ENCODE results near the gene WDR4.
"Not testable (repeated sequence)": the region's sequence is repeated elsewhere in the genome, so short reads cannot be mapped to it uniquely, and the experiment has no call there.

The WDR4 gene

DNA sequence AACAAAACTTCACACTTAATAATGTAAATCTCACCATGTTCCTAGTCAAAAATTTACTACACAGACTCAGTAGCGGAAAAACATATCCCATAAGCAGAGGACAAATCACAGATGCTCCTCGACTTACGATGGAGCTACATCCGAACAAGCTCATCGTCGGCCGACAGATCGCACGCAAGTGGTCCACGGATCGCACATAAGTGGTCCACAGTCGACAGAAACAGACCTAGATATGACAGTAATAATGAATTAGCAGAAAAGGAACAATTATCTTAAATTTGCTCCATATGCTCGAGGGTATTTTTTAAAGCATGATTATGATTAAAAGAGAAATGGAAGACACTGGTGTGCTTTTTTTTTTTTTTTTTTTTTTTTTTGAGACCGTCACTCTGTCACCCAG lies 36.3 kb downstream of the WDR4 start:
- H3K4me1 ChIP-seq (ENCODE audit: insufficient read depth, low read length): no peaks in the 10 kb centered on the region

GRCh38 chr21:42841916-42842655 lies 37.3 kb downstream of the WDR4 start:
- H3K9me3 ChIP-seq (ENCODE audit: insufficient read depth, low read depth, low read length); H3K27ac ChIP-seq (ENCODE audit: low read depth, low read length); H3K27me3 ChIP-seq (ENCODE audit: insufficient read depth, low read length); H3K4me1 ChIP-seq (ENCODE audit: insufficient read depth, low read length); H3K4me3 ChIP-seq (ENCODE audit: low read length); H3K9ac ChIP-seq (ENCODE audit: low read depth, low read length): not testable (repeated sequence)
- 96% methylated on average over 16 of the region's 22 CpGs for WGBS
- H3K36me3 ChIP-seq (ENCODE audit: insufficient read depth, low read length): peaks cover 76% of the 10 kb centered on the region

More for the DNA sequence above, 36.3 kb downstream of the WDR4 start:
- Histone ChIP-seq H3K27me3 (ENCODE audit: insufficient read depth, low read length) (no peaks in the 10 kb centered on the region), H3K4me3 (ENCODE audit: low read length) (no peak overlapping the region), H3K9me3 (ENCODE audit: insufficient read depth, low read depth, low read length) (no peaks in the 10 kb centered on the region), H3K36me3 (ENCODE audit: insufficient read depth, low read length) (peaks cover 86% of the 10 kb centered on the region), H3K9ac (ENCODE audit: low read depth, low read length) (no peak overlapping the region), H3K27ac (ENCODE audit: low read depth, low read length) (no peak overlapping the region)
- 93% methylated on average over 14 of the region's 14 CpGs for WGBS

DNA sequence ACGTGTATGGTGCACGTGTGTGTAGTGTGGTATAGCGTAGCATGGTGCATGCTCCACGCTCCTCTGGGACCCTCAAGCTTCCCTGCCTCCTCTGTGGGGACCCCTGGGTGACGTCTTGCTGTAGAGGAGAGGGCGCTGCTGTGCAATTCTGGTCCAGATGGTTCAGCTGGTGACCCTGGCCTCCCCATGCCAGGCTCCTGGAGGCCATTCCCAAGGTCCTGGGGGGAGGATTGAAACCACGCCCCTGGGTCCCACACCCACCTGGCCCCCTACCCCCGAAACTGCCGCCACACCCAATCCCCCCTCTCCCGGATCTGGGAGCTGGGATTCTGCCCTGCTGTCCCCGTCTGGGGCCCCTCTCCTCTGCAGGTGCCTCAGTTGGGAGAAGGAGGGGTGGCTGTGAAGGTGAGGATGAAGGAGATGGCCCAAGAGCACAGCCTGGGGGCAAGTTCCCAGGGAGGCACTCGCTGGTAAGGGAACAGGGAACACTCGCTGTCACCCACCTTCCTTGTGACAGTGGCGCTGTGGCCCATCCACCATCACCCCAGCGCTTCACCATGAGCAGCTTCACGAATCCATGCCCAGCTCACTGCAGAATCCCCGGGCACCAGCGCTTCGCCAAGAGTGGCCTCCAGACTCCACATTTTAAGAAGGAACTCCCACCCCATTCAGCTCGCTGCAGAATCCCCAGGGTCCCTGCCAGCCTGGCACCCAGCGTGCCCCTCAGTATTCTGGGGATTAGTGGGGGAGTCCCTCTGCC lies 38.0 kb downstream of the WDR4 start:
- WGBS: 96% methylated on average over 18 of the region's 21 CpGs
- Histone ChIP-seq H3K27ac (ENCODE audit: low read depth, low read length) (no peak overlapping the region), H3K9me3 (ENCODE audit: insufficient read depth, low read depth, low read length) (no peaks in the 10 kb centered on the region), H3K4me1 (ENCODE audit: insufficient read depth, low read length) (no peaks in the 10 kb centered on the region), H3K27me3 (ENCODE audit: insufficient read depth, low read length) (no peaks in the 10 kb centered on the region), H3K9ac (ENCODE audit: low read depth, low read length) (no peak overlapping the region), H3K4me3 (ENCODE audit: low read length) (no peak overlapping the region), H3K36me3 (ENCODE audit: insufficient read depth, low read length) (peaks cover 70% of the 10 kb centered on the region)

- Histone ChIP-seq H3K4me3 (ENCODE audit: low read length) (no peak overlapping the region), H3K9me3 (ENCODE audit: insufficient read depth, low read depth, low read length) (no peaks in the 10 kb centered on the region), H3K36me3 (ENCODE audit: insufficient read depth, low read length) (peaks cover 62% of the 10 kb centered on the region), H3K27me3 (ENCODE audit: insufficient read depth, low read length) (no peaks in the 10 kb centered on the region), H3K27ac (ENCODE audit: low read depth, low read length) (no peak overlapping the region), H3K9ac (ENCODE audit: low read depth, low read length) (no peak overlapping the region), H3K4me1 (ENCODE audit: insufficient read depth, low read length) (no peaks in the 10 kb centered on the region)
- 96% methylated on average over 14 of the region's 14 CpGs for WGBS
Measured at GRCh38 chr21:42840411-42841155, 38.8 kb downstream of the WDR4 start.

GRCh38 chr21:42839271-42840231 lies 39.8 kb downstream of the WDR4 start:
- H3K9ac ChIP-seq (ENCODE audit: low read depth, low read length): no peak overlapping the region
- no peaks in the 10 kb centered on the region for H3K27me3 ChIP-seq (ENCODE audit: insufficient read depth, low read length)
- H3K9me3 ChIP-seq (ENCODE audit: insufficient read depth, low read depth, low read length): no peaks in the 10 kb centered on the region
- H3K36me3 ChIP-seq (ENCODE audit: insufficient read depth, low read length): peaks cover 52% of the 10 kb centered on the region
- no peak overlapping the region for H3K27ac ChIP-seq (ENCODE audit: low read depth, low read length)
- H3K4me3 ChIP-seq (ENCODE audit: low read length): no peak overlapping the region
- no peaks in the 10 kb centered on the region for H3K4me1 ChIP-seq (ENCODE audit: insufficient read depth, low read length)
- WGBS: 94% methylated on average over 29 of the region's 29 CpGs

DNA sequence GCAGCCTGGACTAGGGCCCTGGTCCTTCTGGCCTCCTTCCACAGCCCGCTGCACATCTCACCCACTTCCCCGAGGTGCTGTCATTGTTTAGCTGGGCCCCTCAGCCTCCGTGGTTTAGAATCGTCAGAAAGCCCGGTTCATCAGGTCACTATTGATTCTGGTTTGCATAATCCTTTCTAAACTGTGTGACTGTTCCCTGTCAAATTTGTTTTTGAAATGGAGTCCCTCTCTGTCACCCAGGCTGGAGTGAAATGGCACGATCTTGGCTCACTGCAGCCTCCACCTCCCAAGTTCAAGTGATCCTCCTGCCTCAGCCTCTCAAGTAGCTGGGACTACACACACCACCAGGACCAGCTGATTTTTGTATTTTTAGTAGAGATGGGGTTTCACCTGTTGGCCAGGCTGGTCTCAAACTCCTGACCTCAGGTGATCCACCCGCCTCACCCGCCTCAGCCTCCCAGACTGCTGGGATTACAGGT lies 41.1 kb downstream of the WDR4 start:
- H3K4me3 ChIP-seq (ENCODE audit: low read length); H3K27me3 ChIP-seq (ENCODE audit: insufficient read depth, low read length); H3K27ac ChIP-seq (ENCODE audit: low read depth, low read length); H3K9ac ChIP-seq (ENCODE audit: low read depth, low read length); H3K9me3 ChIP-seq (ENCODE audit: insufficient read depth, low read depth, low read length); H3K4me1 ChIP-seq (ENCODE audit: insufficient read depth, low read length): not testable (repeated sequence)
- 94% methylated on average over 8 of the region's 8 CpGs for WGBS
- H3K36me3 ChIP-seq (ENCODE audit: insufficient read depth, low read length): peaks cover 42% of the 10 kb centered on the region

GRCh38 chr21:42837421-42838211 lies 41.7 kb downstream of the WDR4 start:
- no peaks in the 10 kb centered on the region for H3K9me3 ChIP-seq (ENCODE audit: insufficient read depth, low read depth, low read length)
- H3K4me3 ChIP-seq (ENCODE audit: low read length): no peak overlapping the region
- 0 out of 2 replicates have a peak, but pooled peaks cover 2% of the 10 kb centered on the region for H3K4me1 ChIP-seq (ENCODE audit: insufficient read depth, low read length)
- peaks cover 36% of the 10 kb centered on the region for H3K36me3 ChIP-seq (ENCODE audit: insufficient read depth, low read length)
- WGBS: 92% methylated on average over 42 of the region's 42 CpGs
- H3K27ac ChIP-seq (ENCODE audit: low read depth, low read length): no peak overlapping the region
- H3K27me3 ChIP-seq (ENCODE audit: insufficient read depth, low read length): no peaks in the 10 kb centered on the region
- no peak overlapping the region for H3K9ac ChIP-seq (ENCODE audit: low read depth, low read length)

DNA sequence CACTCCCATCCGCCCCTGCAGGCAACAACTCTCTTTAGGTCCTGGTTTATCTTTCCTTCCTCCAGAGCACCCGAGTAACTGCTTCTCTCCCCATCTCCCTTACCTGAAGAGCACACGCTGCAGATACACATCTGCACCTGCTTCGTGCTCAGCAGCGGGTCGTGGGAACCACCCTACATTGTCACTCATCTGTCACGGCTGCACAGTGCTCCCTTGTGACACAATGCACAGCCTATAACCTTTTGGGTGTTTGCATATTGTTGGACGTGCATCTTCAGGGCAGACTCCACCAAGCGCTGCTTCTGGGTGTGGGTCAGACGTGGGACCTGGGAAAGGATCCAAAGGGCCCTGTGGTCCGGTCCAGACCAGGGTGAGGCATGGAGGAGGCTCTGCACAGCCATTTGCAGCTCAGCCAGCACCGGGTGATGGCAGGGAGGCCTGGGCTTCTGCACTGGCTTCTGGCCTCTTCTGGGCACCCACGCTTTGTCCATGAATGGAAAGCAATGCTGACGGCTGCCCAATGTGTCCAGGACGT lies 42.5 kb downstream of the WDR4 start:
- Histone ChIP-seq H3K36me3 (ENCODE audit: insufficient read depth, low read length) (peaks cover 29% of the 10 kb centered on the region), H3K4me1 (ENCODE audit: insufficient read depth, low read length) (0 out of 2 replicates have a peak, but pooled peaks cover 2% of the 10 kb centered on the region), H3K27ac (ENCODE audit: low read depth, low read length) (no peak overlapping the region), H3K27me3 (ENCODE audit: insufficient read depth, low read length) (no peaks in the 10 kb centered on the region), H3K9ac (ENCODE audit: low read depth, low read length) (no peak overlapping the region), H3K4me3 (ENCODE audit: low read length) (no peak overlapping the region), H3K9me3 (ENCODE audit: insufficient read depth, low read depth, low read length) (no peaks in the 10 kb centered on the region)
- 85% methylated on average over 15 of the region's 15 CpGs for WGBS

DNA sequence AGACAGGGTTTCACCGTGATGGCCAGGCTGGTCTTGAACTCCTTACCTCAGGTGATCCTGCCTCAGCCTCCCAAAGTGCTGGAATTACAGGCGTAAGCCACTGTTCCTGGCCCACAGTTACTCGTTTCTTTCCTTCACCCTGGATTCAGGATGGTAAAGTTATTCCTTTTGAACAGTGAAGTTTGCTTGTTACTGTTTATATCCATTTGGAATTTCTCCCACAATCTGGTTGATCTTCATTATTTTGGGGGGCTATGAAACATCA lies 43.0 kb downstream of the WDR4 start:
- Histone ChIP-seq H3K4me1 (ENCODE audit: insufficient read depth, low read length) (0 out of 2 replicates have a peak, but pooled peaks cover 2% of the 10 kb centered on the region), H3K27me3 (ENCODE audit: insufficient read depth, low read length) (no peaks in the 10 kb centered on the region), H3K36me3 (ENCODE audit: insufficient read depth, low read length) (peaks cover 25% of the 10 kb centered on the region), H3K4me3 (ENCODE audit: low read length) (no peak overlapping the region), H3K9ac (ENCODE audit: low read depth, low read length) (no peak overlapping the region), H3K27ac (ENCODE audit: low read depth, low read length) (no peak overlapping the region), H3K9me3 (ENCODE audit: insufficient read depth, low read depth, low read length) (no peaks in the 10 kb centered on the region)
- 77% methylated on average over 3 of the region's 3 CpGs for WGBS

Data from HUES64 (cell line).